Endothelial cell of umbilical vein (primary cell): ENCODE measurements around the gene PTBP2. TPM values are rescaled to one million over a fixed set of nuclear protein-coding genes. Genes with fewer than 3 reads are reported as not detected.

Experiments
- BruUV-seq: library from RNA; stranded (reverse); fragments of 400-500 nt; replicated peaks from 2 replicates; lab custom pipeline; 2021; lab: Mats Ljungman, UMichigan
- CTCF ChIA-PET: fragments of 300-600, 350-600 bp; sonication (Branson Sonifier 250); formaldehyde crosslinking; loops from one replicate; lab custom pipeline; 2021; ENCODE audit warnings: antibody characterized with exemption, inconsistent platforms; lab: Charles Lee
- POLR2A ChIA-PET: fragments of 300-600, 350-600 bp; sonication (Branson Sonifier 250); formaldehyde crosslinking; loops from one replicate; lab custom pipeline; 2021; ENCODE audit warnings: antibody characterized with exemption, inconsistent platforms; lab: Charles Lee
- DNase-seq: peaks from one replicate; pipeline ENCODE4 v3.0.0-alpha.2; 2011; ENCODE audit warnings: low read depth, low spot score
- FAIRE-seq: peaks from 2 replicates; lab custom pipeline; 2011; peaks lifted over from hg19 to GRCh38; lab: Jason Lieb, UNC
- H2AFZ ChIP-seq: 2 replicates; pipeline ENCODE4 v1.6.0; 2012; ENCODE audit warnings: low read depth, low read length, control low read depth, inconsistent platforms
- H3K27ac ChIP-seq: 2 replicates; pipeline ENCODE4 v1.5.1; 2011; ENCODE audit warnings: low read depth, mild to moderate bottlenecking, control low read depth, low read length, moderate library complexity; ENCODE audit not compliant: insufficient read depth
- H3K27me3 ChIP-seq, 2 experiments: 2 replicates each; pipeline versions ENCODE4 v1.6.0 to v1.6.1; 2011; ENCODE audit warnings: low read length in 2 of 2, mixed read lengths in 1 of 2; ENCODE audit not compliant: control insufficient read depth in 2 of 2, insufficient read depth in 2 of 2
- H3K36me3 ChIP-seq, 2 experiments: 2 replicates in 1 of 2; 3 replicates in 1 of 2; pipeline ENCODE4 v1.5.1; 2011; ENCODE audit warnings: low read length in 2 of 2, mild to moderate bottlenecking in 1 of 2, moderate library complexity in 1 of 2; ENCODE audit not compliant: control insufficient read depth in 2 of 2, insufficient read depth in 2 of 2; ENCODE audit errors: extremely low read depth in 1 of 2
- H3K4me1 ChIP-seq: 3 replicates; pipeline ENCODE4 v1.5.1; 2011; ENCODE audit warnings: mild to moderate bottlenecking, low read length; ENCODE audit not compliant: control insufficient read depth, insufficient read depth; ENCODE audit errors: extremely low read depth
- H3K4me2 ChIP-seq: 2 replicates; pipeline ENCODE4 v1.6.1; 2011; ENCODE audit warnings: low read length, control low read depth, mixed read lengths; ENCODE audit not compliant: insufficient read depth
- H3K4me3 ChIP-seq, 3 experiments: fragments of 200-600 bp in 1 of 3; sonication (generic), shearing (Covaris generic) in 1 of 3; replicated peaks in 1 of 3; 2 replicates each; pipeline ENCODE4 v1.5.1; 2011 to 2016; ENCODE audit warnings: control low read depth in 3 of 3, low read length in 3 of 3, mild to moderate bottlenecking in 2 of 3, inconsistent platforms in 1 of 3, low read depth in 1 of 3, moderate library complexity in 1 of 3; ENCODE audit not compliant: insufficient read depth in 1 of 3
- H3K79me2 ChIP-seq: 2 replicates; pipeline ENCODE4 v1.6.0; 2012; ENCODE audit warnings: low read length, inconsistent platforms; ENCODE audit not compliant: control insufficient read depth, insufficient read depth
- H3K9ac ChIP-seq: replicated peaks from 2 replicates; pipeline ENCODE3; 2011; ENCODE audit warnings: low read length, control low read depth; ENCODE audit not compliant: insufficient read depth; ENCODE audit errors: extremely low read depth
- H3K9me1 ChIP-seq: replicated peaks from 3 replicates; pipeline ENCODE4 v1.6.0; 2011; ENCODE audit warnings: mild to moderate bottlenecking, low read length; ENCODE audit not compliant: control insufficient read depth, insufficient read depth; ENCODE audit errors: extremely low read depth
- H3K9me3 ChIP-seq: replicated peaks from 2 replicates; pipeline ENCODE4 v1.5.1; 2012; ENCODE audit warnings: low read length, inconsistent platforms; ENCODE audit not compliant: control insufficient read depth, insufficient read depth
- H4K20me1 ChIP-seq: replicated peaks from 2 replicates; pipeline ENCODE3; 2011; ENCODE audit warnings: mild to moderate bottlenecking, low read length; ENCODE audit not compliant: control insufficient read depth, insufficient read depth; ENCODE audit errors: extremely low read depth
- CTCF ChIP-seq, 2 donors: IDR thresholded peaks; 1 replicate in 1 of 2; 2 replicates in 1 of 2; pipeline ENCODE4 v1.5.1; 2011; ENCODE audit warnings: low read length in 2 of 2, mild to moderate bottlenecking in 2 of 2, moderate library complexity in 2 of 2, control low read depth in 1 of 2, inconsistent platforms in 1 of 2, low read depth in 1 of 2; ENCODE audit not compliant: insufficient read depth in 1 of 2; ENCODE audit errors: extremely low read depth in 1 of 2
- EZH2 ChIP-seq: IDR thresholded peaks from 2 replicates; pipeline ENCODE4 v1.6.1; 2012; ENCODE audit warnings: borderline replicate concordance, low read depth, mild to moderate bottlenecking, moderate library complexity, low read length, inconsistent platforms; ENCODE audit not compliant: severe bottlenecking
- FOS ChIP-seq: IDR thresholded peaks from 2 replicates; pipeline ENCODE4 v1.6.1; 2011; ENCODE audit warnings: mild to moderate bottlenecking, low read length, moderate library complexity, borderline replicate concordance; ENCODE audit not compliant: insufficient read depth
- GATA2 ChIP-seq: IDR thresholded peaks from 2 replicates; pipeline ENCODE4 v1.7.0; 2011; ENCODE audit warnings: low read depth, mild to moderate bottlenecking, moderate library complexity, mixed read lengths, low read length; ENCODE audit not compliant: insufficient read length, insufficient read depth
- JUN ChIP-seq: IDR thresholded peaks from 2 replicates; pipeline ENCODE4 v1.6.1; 2011; ENCODE audit warnings: borderline replicate concordance, low read depth; ENCODE audit not compliant: insufficient read length, insufficient read depth
- MAX ChIP-seq: IDR thresholded peaks from 2 replicates; pipeline ENCODE4 v1.6.1; 2011; ENCODE audit not compliant: insufficient read depth, insufficient read length
- MYC ChIP-seq: IDR thresholded peaks from one replicate; pipeline ENCODE4 v1.6.1; 2011; ENCODE audit warnings: mild to moderate bottlenecking, low read depth, low read length
- POLR2A ChIP-seq: IDR thresholded peaks from 2 replicates; pipeline ENCODE4 v1.6.1; 2012; ENCODE audit warnings: low read depth, mild to moderate bottlenecking, control low read depth, low read length
- POLR2AphosphoS5 ChIP-seq: IDR thresholded peaks from 2 replicates; pipeline ENCODE4 v1.6.1; 2012; ENCODE audit warnings: low read depth, mild to moderate bottlenecking, control low read depth, low read length, moderate library complexity; ENCODE audit not compliant: insufficient read depth
- dilution Hi-C: fragments of 300-500 bp; cut with MboI; formaldehyde crosslinking; loops from one replicate; pipeline ENCODE4 v1.15.0; 2019; ENCODE audit warnings: low sequenced_read_pairs; ENCODE audit not compliant: extremely low pct_ligation_motif_present
- intact Hi-C: fragments of 100-400 bp; cut with micrococcal nuclease; formaldehyde crosslinking; loops from one replicate; pipeline ENCODE4 v1.10.0; 2022
- polyA plus RNA-seq, 4 experiments: library from polyadenylated mRNA; depleted of rRNA in 3 of 4; stranded (reverse) in 3 of 4; unstranded in 1 of 4; fragments of >200 nt; gene quantifications; 2 replicates each; pipeline versions ENCODE4 v1.2.1 to v1.2.3, GENCODE V29; 2011 to 2012; ENCODE audit warnings: missing spikeins in 1 of 4
- total RNA-seq: library from RNA; stranded (reverse); gene quantifications from 2 replicates; pipeline ENCODE4 v1.2.3, GENCODE V29; 2021

PTBP2 gene
- total and polyA plus RNA-seq, 2 donors (not counting 3 experiments of a cell fraction or from before 2014, with no cell fraction given), result 7.7 to 27.0 TPM

GRCh38 chr1:96820107-96820506 is 98.5 kb downstream of the PTBP2 start:
- intact Hi-C loops (no loop called here), dilution Hi-C loops (no loop called here)
- Histone ChIP-seq H3K9ac (no peak overlapping the region), H3K4me2 (no peak overlapping the region), H3K4me3 (no peak overlapping the region), H4K20me1 (no peaks in the 10 kb centered on the region), H3K9me1 (no peaks in the 10 kb centered on the region), H3K27me3 (no peaks in the 10 kb centered on the region), H3K79me2 (no peaks in the 10 kb centered on the region), H3K36me3 (peaks cover 2% of the 10 kb centered on the region in 2 experiments), H3K4me1 (no peaks in the 10 kb centered on the region), H3K27ac (no peak overlapping the region), H2AFZ (no peak overlapping the region), H3K9me3 (no peaks in the 10 kb centered on the region)
- FAIRE-seq (no peak), DNase-seq (no peak)
- POLR2A ChIA-PET, result no interaction called here
- no peak for TF ChIP-seq POLR2AphosphoS5
- TF ChIP-seq CTCF (IDR thresholded peaks at IDR 0.05; ENCODE audit: extremely low read depth in 1 of 2, insufficient read depth in 1 of 2, low read depth in 1 of 2, low read length in 2 of 2), result no peak
- no peak for TF ChIP-seq MAX
- no peak for TF ChIP-seq POLR2A
- no peak for TF ChIP-seq FOS
- TF ChIP-seq JUN, result no peak
- TF ChIP-seq GATA2, result no peak
- no peak for TF ChIP-seq EZH2
- TF ChIP-seq MYC, result no peak
- CTCF ChIA-PET, result interaction anchor here (1.1 to 2.1 kb wide), 2 partner anchors 9 to 11 kb away, joined by 4 to 5 read pairs; no protein-coding TSS in a partner anchor
- BruUV-seq, result no TSS peak
